HepG2 (cell line): ENCODE data around the gene FCRL5. TPM values are rescaled to one million over a fixed set of nuclear protein-coding genes. Genes with fewer than 3 reads are reported as not detected.

Experiments
- ATAC-seq: fragments of 200-7000 bp; cut with Tn5 transposase; 3 replicates; pipeline ENCODE4 v1.9.1; 2020; ENCODE audit warnings: mild to moderate bottlenecking, moderate library complexity
- BruUV-seq: library from RNA; stranded (reverse); fragments of 400-500 nt; replicated peaks from 2 replicates; lab custom pipeline; 2021; lab: Mats Ljungman, UMichigan
- CTCF ChIA-PET: fragments of 300-600 bp; formaldehyde crosslinking; extraction: SDS; loops from one replicate; lab custom pipeline; 2021; ENCODE audit warnings: low total read pairs, inconsistent platforms, low intra/inter-chr PET ratio; lab: Yijun Ruan, JAX
- POLR2A ChIA-PET: fragments of 350-600 bp; sonication (Branson Sonifier 250); formaldehyde crosslinking; loops from one replicate; lab custom pipeline; 2020; ENCODE audit warnings: antibody characterized with exemption, inconsistent platforms; lab: Yijun Ruan, JAX
- DNase-seq: peaks from one replicate; pipeline ENCODE4 v3.0.0-alpha.2; 2015; ENCODE audit warnings: low spot score
- FAIRE-seq: peaks from 3 replicates; lab custom pipeline; 2011; peaks lifted over from hg19 to GRCh38; lab: Jason Lieb, UNC
- H2AFZ ChIP-seq: one replicate; pipeline ENCODE4 v1.6.1; 2011; ENCODE audit warnings: low read length, inconsistent platforms
- H3K27ac ChIP-seq: fragments of 300-600 bp; 3 replicates; pipeline ENCODE4 v1.8.0; 2011; ENCODE audit warnings: mixed run types, mild to moderate bottlenecking, mixed read lengths, low read length, inconsistent platforms; ENCODE audit not compliant: insufficient read depth; ENCODE audit errors: extremely low read length
- H3K27me3 ChIP-seq, 2 experiments: fragments of 200-600 bp in 1 of 2; 2 replicates in 1 of 2; 3 replicates in 1 of 2; pipeline versions ENCODE4 v1.6.0 to v1.8.0; 2011; ENCODE audit warnings: low read length in 2 of 2, mild to moderate bottlenecking in 2 of 2, moderate library complexity in 2 of 2, inconsistent platforms in 1 of 2; ENCODE audit not compliant: insufficient read depth in 2 of 2, control insufficient read depth in 1 of 2
- H3K36me3 ChIP-seq, 2 experiments: fragments of 200-600 bp in 1 of 2; replicated peaks in 1 of 2; 2 replicates in 1 of 2; 3 replicates in 1 of 2; pipeline versions ENCODE4 v1.5.1 to v1.8.0; 2011; ENCODE audit warnings: low read length in 2 of 2, inconsistent platforms in 1 of 2; ENCODE audit not compliant: insufficient read depth in 2 of 2, control insufficient read depth in 1 of 2
- H3K4me1 ChIP-seq: 2 replicates; pipeline ENCODE4 v1.5.1; 2012; ENCODE audit warnings: low read length, inconsistent platforms; ENCODE audit not compliant: insufficient read depth
- H3K4me2 ChIP-seq: 2 replicates; pipeline ENCODE4 v1.6.0; 2011; ENCODE audit warnings: low read depth, low read length, inconsistent platforms
- H3K4me3 ChIP-seq, 3 experiments: fragments of 200-600 bp in 1 of 3; sonication (generic), shearing (Covaris generic) in 1 of 3; replicated peaks in 1 of 3; 2 replicates each; pipeline ENCODE4 v1.5.1; 2011 to 2016; ENCODE audit warnings: low read length in 3 of 3, inconsistent platforms in 2 of 3, low read depth in 2 of 3, mild to moderate bottlenecking in 2 of 3, control low read depth in 1 of 3, mixed read lengths in 1 of 3; ENCODE audit not compliant: insufficient read depth in 1 of 3
- H3K79me2 ChIP-seq: one replicate; pipeline ENCODE4 v1.6.1; 2011; ENCODE audit warnings: low read length, inconsistent platforms; ENCODE audit not compliant: insufficient read depth
- H3K9ac ChIP-seq: 2 replicates; pipeline ENCODE4 v1.6.0; 2011; ENCODE audit warnings: mild to moderate bottlenecking, low read depth, low read length, inconsistent platforms; ENCODE audit not compliant: insufficient read depth
- H3K9me3 ChIP-seq: 2 replicates; pipeline ENCODE4 v1.5.1; 2012; ENCODE audit warnings: mild to moderate bottlenecking, low read length
- H4K20me1 ChIP-seq: 2 replicates; pipeline ENCODE4 v1.6.0; 2011; ENCODE audit warnings: inconsistent platforms, mild to moderate bottlenecking, low read length, moderate library complexity; ENCODE audit not compliant: insufficient read depth
- CENPX ChIP-seq: sonication (generic); formaldehyde crosslinking; IDR thresholded peaks from 2 replicates; pipeline ENCODE4 v1.9.0; 2021; ENCODE audit warnings: mild to moderate bottlenecking, missing genetic modification reagents, moderate library complexity
- EED ChIP-seq: sonication (generic); formaldehyde crosslinking; IDR thresholded peaks from 2 replicates; pipeline ENCODE4 v1.5.0; 2020; ENCODE audit warnings: mild to moderate bottlenecking, missing genetic modification reagents
- FOSL1 ChIP-seq: sonication (generic); formaldehyde crosslinking; IDR thresholded peaks from 2 replicates; pipeline ENCODE4 v1.9.0; 2021; ENCODE audit warnings: missing genetic modification reagents, borderline replicate concordance
- POLR2AphosphoS5 ChIP-seq: IDR thresholded peaks from 2 replicates; pipeline ENCODE4 v1.6.1; 2012; ENCODE audit warnings: low read depth, low read length
- ZFP37 ChIP-seq: sonication (generic); formaldehyde crosslinking; IDR thresholded peaks from 2 replicates; pipeline ENCODE4 v1.4.0; 2020; ENCODE audit warnings: missing genetic modification reagents, borderline replicate concordance
- ZNF530 ChIP-seq: sonication (generic); formaldehyde crosslinking; IDR thresholded peaks from 2 replicates; pipeline ENCODE4 v1.5.0; 2020; ENCODE audit warnings: low read depth, mild to moderate bottlenecking, missing genetic modification reagents
- WGBS: methylation state at CpG from one replicate; pipeline ENCODE4 v1.1.6; 2017; ENCODE audit warnings: low lambda C conversion rate; 5-methylcytosine and 5-hydroxymethylcytosine counted together
- in situ Hi-C: cut with HindIII; loops from 2 replicates; pipeline ENCODE4 v1.10.0; 2017; ENCODE audit warnings: low pct_unique_long_range_greater_than_20kb; ENCODE audit not compliant: extremely low pct_ligation_motif_present
- intact Hi-C: fragments of 100-400 bp; cut with micrococcal nuclease; formaldehyde crosslinking; loops from one replicate; pipeline ENCODE4 v1.10.0; 2022; ENCODE audit not compliant: unreplicated experiment
- polyA plus RNA-seq, 8 experiments: library from polyadenylated mRNA; depleted of rRNA in 3 of 8; stranded (reverse) in 7 of 8; unstranded in 1 of 8; fragments of >200 nt; fragmentation: Illumina TruSeq in 4 of 8; extraction: Trizol in 4 of 8; gene quantifications; 2 replicates each; pipeline versions ENCODE4 v1.2.1 to v1.2.3, GENCODE V29; 2011 to 2016; ENCODE audit warnings: low read depth in 4 of 8, missing spikeins in 1 of 8, mixed read lengths in 1 of 8; ENCODE audit not compliant: insufficient read depth in 1 of 8
- total RNA-seq, 5 experiments: library from RNA; depleted of rRNA; stranded (reverse); fragments of >200 nt; fragmentation: Illumina TruSeq; extraction: Trizol; gene quantifications; 2 replicates each; pipeline ENCODE4 v1.2.3, GENCODE V29; 2016; ENCODE audit warnings: low read depth in 1 of 5
- TF ChIP-seq, protein P1 (sequence below): sonication (generic); formaldehyde crosslinking; IDR thresholded peaks from 2 replicates; pipeline ENCODE4 v1.4.0; 2020; ENCODE audit warnings: mild to moderate bottlenecking, missing genetic modification reagents

FCRL5 gene
- total and polyA plus RNA-seq, 2 of the 13 experiments (the other 11 are each of a cell fraction or from before 2014, with no cell fraction given), result not detected

DNA sequence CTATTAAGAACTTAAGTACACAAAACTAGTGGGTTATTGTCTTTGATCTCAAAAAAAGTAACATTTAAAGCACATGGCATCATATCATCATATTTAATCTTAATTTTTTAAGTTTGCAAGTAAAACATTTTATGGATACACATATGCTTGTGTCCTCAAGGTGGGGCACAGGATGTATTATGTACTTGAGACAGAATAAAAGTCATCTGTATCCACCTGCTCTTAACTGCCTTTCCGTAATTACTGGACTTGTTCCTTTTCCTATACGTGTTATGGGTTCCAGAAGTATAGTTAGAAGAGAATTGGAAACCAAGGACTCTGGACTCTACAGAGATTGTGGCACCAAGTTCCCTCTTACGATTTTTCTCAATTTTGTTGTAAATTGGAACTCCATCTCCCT lies 79.4 kb downstream of the FCRL5 start:
- Histone ChIP-seq H3K4me2 (no peak overlapping the region), H3K9me3 (no peaks in the 10 kb centered on the region), H3K27me3 (no peaks in the 10 kb centered on the region), H2AFZ (no peak overlapping the region), H3K27ac (no peak overlapping the region), H3K9ac (no peak overlapping the region), H3K36me3 (no peaks in the 10 kb centered on the region), H4K20me1 (no peaks in the 10 kb centered on the region), H3K79me2 (no peaks in the 10 kb centered on the region), H3K4me1 (no peaks in the 10 kb centered on the region), H3K4me3 (no peak overlapping the region)
- WGBS, result 48% methylated on average over 3 of the region's 3 CpGs
- in situ Hi-C loops (no loop called here), intact Hi-C loops (loop anchor here (1.0 kb wide), 1 partner anchor 16 kb away; no protein-coding TSS in a partner anchor)
- FAIRE-seq, result no peak
- CTCF ChIA-PET, result no interaction called here
- POLR2A ChIA-PET, result no interaction called here
- ATAC-seq, result no peak
- DNase-seq, result no peak
- no TSS peak for BruUV-seq
- TF ChIP-seq, protein P1, sequence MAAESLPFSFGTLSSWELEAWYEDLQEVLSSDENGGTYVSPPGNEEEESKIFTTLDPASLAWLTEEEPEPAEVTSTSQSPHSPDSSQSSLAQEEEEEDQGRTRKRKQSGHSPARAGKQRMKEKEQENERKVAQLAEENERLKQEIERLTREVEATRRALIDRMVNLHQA (CRISPR knock-in tag), result no peak
- TF ChIP-seq FOSL1, result no peak

DNA sequence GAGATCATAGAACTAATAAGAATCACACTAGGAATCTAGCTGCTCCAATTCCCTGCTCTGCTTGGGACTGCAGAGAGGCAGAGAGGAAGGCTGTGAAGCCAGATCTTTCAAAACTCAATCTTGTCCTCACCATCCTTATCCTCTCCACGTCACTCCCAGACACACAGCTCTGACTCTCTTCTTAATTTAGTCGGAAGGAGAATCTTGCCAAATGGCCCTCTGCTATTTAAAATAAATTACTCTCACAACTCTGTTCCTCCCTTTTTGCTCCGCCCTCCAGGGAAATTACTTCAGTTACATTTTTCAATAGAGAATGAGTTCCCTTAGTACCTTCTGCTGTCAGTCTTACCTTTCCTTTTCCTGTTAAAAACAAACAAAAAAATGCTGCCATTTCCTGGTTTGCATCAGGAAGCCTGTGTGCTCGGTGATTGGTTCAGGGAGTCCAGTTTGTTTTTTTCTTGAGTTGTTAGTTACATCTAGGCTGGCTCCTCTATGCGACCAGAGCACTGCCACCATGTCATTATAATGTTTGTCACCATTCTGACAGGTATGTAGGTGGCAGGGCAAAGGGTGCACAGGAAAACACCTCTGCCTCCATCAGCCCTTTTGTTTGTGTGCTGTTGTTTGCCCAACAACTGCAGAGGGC lies 80.1 kb downstream of the FCRL5 start:
- H3K9me3 ChIP-seq, result no peaks in the 10 kb centered on the region
- no peak overlapping the region for H3K9ac ChIP-seq
- POLR2A ChIA-PET, result no interaction called here
- FAIRE-seq (no peak), ATAC-seq (no peak), DNase-seq (no peak)
- H3K27me3 ChIP-seq, result no peaks in the 10 kb centered on the region
- BruUV-seq, result no TSS peak
- no peak overlapping the region for H3K27ac ChIP-seq
- no peaks in the 10 kb centered on the region for H4K20me1 ChIP-seq
- no peaks in the 10 kb centered on the region for H3K36me3 ChIP-seq
- H3K4me2 ChIP-seq, result no peak overlapping the region
- H3K79me2 ChIP-seq, result no peaks in the 10 kb centered on the region
- H2AFZ ChIP-seq, result no peak overlapping the region
- in situ Hi-C loops (no loop called here), intact Hi-C loops (no loop called here)
- WGBS, result 33% methylated on average over 5 of the region's 5 CpGs
- no peaks in the 10 kb centered on the region for H3K4me1 ChIP-seq
- no peak overlapping the region for H3K4me3 ChIP-seq
- TF ChIP-seq POLR2AphosphoS5, result no peak
- no peak for TF ChIP-seq ZFP37
- TF ChIP-seq ZNF530 (CRISPR knock-in tag), result no peak
- TF ChIP-seq EED, result no peak
- no peak for TF ChIP-seq CENPX
- TF ChIP-seq, protein P1 (CRISPR knock-in tag), result no peak
- CTCF ChIA-PET, result no interaction called here
